Suprapubic skin (tissue), 4 donors: ENCODE data around the gene RASA4. TPM values are rescaled to one million over a fixed set of nuclear protein-coding genes. Genes with fewer than 3 reads are reported as not detected.
"Not testable (repeated sequence)": the region's sequence is repeated elsewhere in the genome, so short reads cannot be mapped to it uniquely, and the experiment has no call there.

Source experiments
- DNase-seq, 2 donors: peaks; one replicate each; pipeline ENCODE4 v3.0.0-alpha.2; 2019; ENCODE audit warnings: low spot score in 2 of 2
- H3K27ac ChIP-seq: fragments of 200-600 bp; sonication (generic); one replicate; pipeline ENCODE4 v1.5.1; 2019
- H3K27me3 ChIP-seq: fragments of 200-600 bp; sonication (generic); one replicate; pipeline ENCODE4 v1.5.1; 2019
- H3K36me3 ChIP-seq: fragments of 200-600 bp; sonication (generic); one replicate; pipeline ENCODE4 v1.5.1; 2019
- H3K4me1 ChIP-seq: fragments of 200-600 bp; sonication (generic); one replicate; pipeline ENCODE4 v1.5.1; 2019
- H3K4me3 ChIP-seq: fragments of 200-600 bp; sonication (generic); one replicate; pipeline ENCODE4 v1.5.1; 2019; ENCODE audit warnings: mild to moderate bottlenecking
- H3K9me3 ChIP-seq: fragments of 200-600 bp; sonication (generic); one replicate; pipeline ENCODE4 v1.5.1; 2019
- WGBS: methylation state at CpG from one replicate; pipeline ENCODE4 v1.1.5; 2018; 5-methylcytosine and 5-hydroxymethylcytosine counted together
- total RNA-seq, 4 donors: library from RNA; depleted of rRNA; stranded (reverse); fragments of >200 nt; gene quantifications; one replicate each; pipeline ENCODE4 v1.1.0, GENCODE V29; 2016

The RASA4 gene
- total RNA-seq, 4 donors from 2014 or later: 16.4 to 33.9 (median 23.6) TPM

GRCh38 chr7:102614873-102615272 lies 1.7 kb downstream of the RASA4 start:
- not testable (repeated sequence) for H3K4me3 ChIP-seq, H3K4me1 ChIP-seq, H3K36me3 ChIP-seq, H3K9me3 ChIP-seq, H3K27me3 ChIP-seq, H3K27ac ChIP-seq, DNase-seq
- no CpG with 5 or more reads among the region's 3 CpGs for WGBS

GRCh38 chr7:102614346-102614697 lies 2.2 kb downstream of the RASA4 start:
- DNase-seq, H3K36me3 ChIP-seq: not testable (repeated sequence)

GRCh38 chr7:102613575-102614345 lies 2.8 kb downstream of the RASA4 start:
- H3K4me1 ChIP-seq, H3K36me3 ChIP-seq, H3K4me3 ChIP-seq, H3K27me3 ChIP-seq, H3K27ac ChIP-seq, H3K9me3 ChIP-seq: not testable (repeated sequence)
- WGBS: no CpG with 5 or more reads among the region's 15 CpGs
- peak in 1 of 2 donors; percentile 4 for DNase-seq

More at GRCh38 chr7:102614346-102614697, 2.2 kb downstream of the RASA4 start:
- no CpG with 5 or more reads among the region's 4 CpGs for WGBS
- not testable (repeated sequence) for H3K27ac ChIP-seq, H3K27me3 ChIP-seq, H3K9me3 ChIP-seq, H3K4me3 ChIP-seq, H3K4me1 ChIP-seq

DNA sequence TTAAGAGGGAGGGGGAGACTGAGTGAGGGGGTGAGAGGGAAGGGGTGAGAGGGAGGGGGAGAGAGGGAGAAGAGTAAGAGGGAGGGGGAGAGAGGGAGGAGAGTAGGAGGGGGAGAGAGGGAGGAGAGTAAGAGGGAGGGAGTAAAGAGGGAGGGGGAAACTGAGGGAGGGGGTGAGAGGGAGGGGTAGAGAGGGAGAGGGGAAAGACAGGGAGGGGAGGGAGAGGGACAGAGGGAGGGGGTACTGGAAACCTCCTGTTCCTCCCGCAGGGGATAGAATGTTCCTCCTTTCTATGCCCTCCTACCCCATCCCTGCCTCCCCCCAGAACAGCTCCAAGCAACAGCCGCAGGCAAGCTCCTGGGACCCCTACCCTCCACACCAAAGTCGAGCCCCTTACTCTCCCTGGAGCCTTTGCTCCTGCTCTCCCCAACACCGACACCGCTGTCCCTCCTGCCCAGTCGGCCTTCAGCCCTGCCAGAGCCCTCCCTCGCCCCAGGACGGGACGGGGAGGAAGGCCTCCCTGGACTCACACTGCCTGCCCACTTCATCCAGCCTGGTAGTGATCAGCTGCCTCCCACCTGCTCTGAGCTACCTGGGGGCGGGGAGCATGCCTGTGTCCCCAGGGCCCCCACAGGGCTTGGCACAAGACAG lies 4.8 kb downstream of the RASA4 start:
- not testable (repeated sequence) for H3K4me1 ChIP-seq, H3K27me3 ChIP-seq, H3K9me3 ChIP-seq, H3K4me3 ChIP-seq, H3K36me3 ChIP-seq, H3K27ac ChIP-seq
- WGBS: 24% methylated on average over 7 of the region's 10 CpGs
- DNase-seq: peak in 1 of 2 donors; percentile 84

GRCh38 chr7:102611013-102611674 lies 5.4 kb downstream of the RASA4 start:
- H3K36me3 ChIP-seq, H3K4me3 ChIP-seq, H3K27me3 ChIP-seq, H3K4me1 ChIP-seq, H3K9me3 ChIP-seq, H3K27ac ChIP-seq, DNase-seq: not testable (repeated sequence)
- no CpG with 5 or more reads among the region's 30 CpGs for WGBS

- not testable (repeated sequence) for H3K36me3 ChIP-seq, H3K9me3 ChIP-seq, H3K27ac ChIP-seq, H3K4me1 ChIP-seq, H3K27me3 ChIP-seq, H3K4me3 ChIP-seq
- no CpG with 5 or more reads among the region's 7 CpGs for WGBS
- peak in 1 of 2 donors; percentile 49 for DNase-seq
These were observed 6.1 kb downstream of the RASA4 start for GRCh38 chr7:102610441-102610840.

DNA sequence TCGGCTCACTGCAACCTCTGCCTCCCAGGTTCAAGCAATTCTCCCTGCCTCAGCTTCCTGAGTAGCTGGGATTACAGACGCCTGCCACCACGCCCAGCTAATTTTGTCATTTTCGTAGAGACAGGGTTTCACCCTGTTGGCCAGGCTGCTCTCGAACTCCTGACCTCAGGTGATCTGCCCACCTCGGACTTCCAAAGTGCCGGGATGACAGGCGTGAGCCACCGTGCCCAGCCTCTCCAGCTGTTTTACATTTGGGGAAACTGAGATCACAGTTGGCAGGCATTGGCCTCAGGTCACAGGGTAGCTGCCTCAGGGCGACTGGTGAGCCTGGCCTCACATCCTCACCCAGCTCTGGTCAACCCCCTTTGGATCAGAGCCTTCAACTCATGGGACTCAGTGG lies 6.8 kb downstream of the RASA4 start:
- H3K36me3 ChIP-seq, H3K27ac ChIP-seq, H3K4me3 ChIP-seq, H3K27me3 ChIP-seq, H3K4me1 ChIP-seq, H3K9me3 ChIP-seq: not testable (repeated sequence)
- WGBS: no CpG with 5 or more reads among the region's 10 CpGs
- DNase-seq: peak in 1 of 2 donors; percentile 32

DNA sequence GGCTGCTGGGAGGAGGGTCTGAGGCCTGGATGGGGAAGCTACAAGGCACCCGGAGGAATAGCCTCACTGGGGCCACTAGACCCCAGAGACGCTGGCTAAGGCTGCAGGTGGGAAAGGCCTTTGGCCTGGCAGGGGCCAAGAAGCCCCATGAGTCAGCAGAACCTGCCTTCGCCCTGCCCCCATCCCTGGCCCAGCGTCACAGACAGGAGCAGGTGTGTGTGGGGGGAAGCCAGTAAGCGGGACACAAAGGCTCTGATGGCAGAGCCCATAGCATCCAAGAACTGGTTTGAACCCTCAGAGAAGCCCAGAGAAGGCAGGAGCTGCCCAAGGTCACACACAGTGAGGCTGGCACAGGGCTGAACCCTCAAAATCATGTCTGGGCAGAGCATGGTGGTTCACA lies 9.7 kb downstream of the RASA4 start:
- H3K27ac ChIP-seq, DNase-seq, H3K36me3 ChIP-seq, H3K27me3 ChIP-seq, H3K4me1 ChIP-seq, H3K9me3 ChIP-seq, H3K4me3 ChIP-seq: not testable (repeated sequence)
- WGBS: no CpG with 5 or more reads among the region's 5 CpGs

GRCh38 chr7:102604431-102605145 lies 12.0 kb downstream of the RASA4 start:
- not testable (repeated sequence) for H3K4me3 ChIP-seq, H3K36me3 ChIP-seq, H3K27me3 ChIP-seq, H3K9me3 ChIP-seq, H3K4me1 ChIP-seq, DNase-seq, H3K27ac ChIP-seq
- 60% methylated on average over 1 of the region's 19 CpGs for WGBS

GRCh38 chr7:102602317-102602716 lies 14.2 kb downstream of the RASA4 start:
- H3K27me3 ChIP-seq, H3K9me3 ChIP-seq, DNase-seq, H3K27ac ChIP-seq, H3K36me3 ChIP-seq, H3K4me1 ChIP-seq, H3K4me3 ChIP-seq: not testable (repeated sequence)
- WGBS: no CpG with 5 or more reads among the region's 12 CpGs

DNA sequence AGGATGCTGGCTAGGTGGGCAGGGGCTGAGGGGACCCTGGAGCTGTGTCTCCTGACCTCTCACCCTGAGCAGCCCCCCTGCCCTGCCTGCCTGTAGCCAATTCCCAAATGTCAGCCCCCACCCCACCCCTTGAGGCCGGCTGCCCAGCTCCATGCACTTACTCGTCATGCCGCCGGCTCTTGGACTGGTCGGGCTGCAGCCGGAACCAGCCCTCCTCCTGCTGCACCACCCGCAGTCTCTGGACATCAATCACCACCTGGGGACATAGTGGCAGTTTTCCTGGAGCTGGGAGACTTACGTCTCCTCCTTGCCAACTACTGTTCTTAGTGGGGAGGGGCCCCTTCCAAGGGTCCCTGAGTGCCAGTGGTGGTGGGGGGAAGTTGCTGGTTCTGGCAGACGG lies 16.9 kb downstream of the RASA4 start:
- H3K9me3 ChIP-seq, H3K27me3 ChIP-seq, H3K4me3 ChIP-seq, H3K4me1 ChIP-seq, H3K36me3 ChIP-seq, DNase-seq, H3K27ac ChIP-seq: not testable (repeated sequence)
- WGBS: no CpG with 5 or more reads among the region's 9 CpGs

DNA sequence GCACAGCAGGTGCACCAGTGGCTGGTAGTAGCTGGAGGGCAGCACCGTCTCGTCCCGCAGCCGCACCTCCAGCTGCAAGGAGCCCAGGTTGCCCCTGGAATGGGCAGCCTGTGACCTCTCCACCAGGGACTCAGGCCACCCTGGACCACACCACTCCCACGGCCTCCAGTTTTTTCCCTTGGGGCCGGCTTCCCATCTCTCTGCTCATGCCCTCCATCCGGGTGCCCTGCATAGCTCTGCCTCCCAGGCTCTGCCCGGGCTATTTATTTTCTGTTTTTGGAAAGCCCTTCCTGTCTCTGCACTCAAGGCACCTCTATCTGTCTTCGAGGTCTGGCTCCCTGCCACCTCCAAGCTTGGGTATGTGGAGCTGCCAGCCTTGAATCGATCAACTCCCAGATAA lies 20.5 kb downstream of the RASA4 start:
- not testable (repeated sequence) for H3K27ac ChIP-seq, H3K36me3 ChIP-seq, H3K4me1 ChIP-seq, H3K9me3 ChIP-seq, H3K4me3 ChIP-seq, H3K27me3 ChIP-seq
- DNase-seq: peak in 1 of 2 donors; percentile 50
- 87% methylated on average over 3 of the region's 10 CpGs for WGBS

DNA sequence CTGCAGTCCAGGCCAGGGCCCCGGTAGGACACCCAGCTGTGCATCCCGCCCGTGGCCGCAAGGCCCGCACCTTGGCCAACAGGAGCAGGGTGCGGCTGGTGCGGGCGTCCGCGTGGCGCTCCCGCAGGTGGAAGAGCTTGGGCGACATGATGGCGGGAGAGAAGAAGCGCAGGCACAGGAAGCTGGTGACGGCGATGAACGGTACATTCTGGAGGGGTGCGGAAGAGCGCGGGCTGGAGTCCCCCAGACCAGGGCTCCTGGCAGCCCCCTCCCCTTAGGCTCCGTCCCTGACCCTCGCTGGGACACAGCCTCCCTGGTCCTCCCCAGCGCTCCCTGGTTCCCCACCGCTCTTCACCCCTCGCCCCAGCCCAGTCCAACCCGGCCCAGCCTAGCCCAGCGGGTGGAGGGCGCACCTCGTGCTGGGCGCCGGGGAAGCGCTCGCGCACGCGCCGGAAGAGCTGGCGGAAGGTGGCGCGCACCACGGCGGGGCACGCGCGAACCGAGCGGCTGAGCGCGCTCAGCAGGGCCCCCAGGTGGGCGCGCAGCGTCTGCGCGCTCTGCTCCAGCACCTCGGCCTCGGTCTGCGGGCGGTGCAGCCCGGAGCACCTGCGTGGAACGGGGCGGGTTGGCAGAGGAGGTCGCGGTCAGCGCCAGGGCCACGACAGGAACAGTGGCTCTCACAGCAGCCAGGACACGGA lies 22.8 kb downstream of the RASA4 start:
- not testable (repeated sequence) for H3K4me1 ChIP-seq, H3K4me3 ChIP-seq, H3K27ac ChIP-seq, DNase-seq, H3K36me3 ChIP-seq, H3K9me3 ChIP-seq, H3K27me3 ChIP-seq
- no CpG with 5 or more reads among the region's 68 CpGs for WGBS
